ENCODE results near the gene SLC25A21. TPM values are rescaled to one million over a fixed set of nuclear protein-coding genes. Genes with fewer than 3 reads are reported as not detected.

The SLC25A21 gene
- total RNA-seq, 1 experiment from 2014 or later = 7.1 TPM

DNA sequence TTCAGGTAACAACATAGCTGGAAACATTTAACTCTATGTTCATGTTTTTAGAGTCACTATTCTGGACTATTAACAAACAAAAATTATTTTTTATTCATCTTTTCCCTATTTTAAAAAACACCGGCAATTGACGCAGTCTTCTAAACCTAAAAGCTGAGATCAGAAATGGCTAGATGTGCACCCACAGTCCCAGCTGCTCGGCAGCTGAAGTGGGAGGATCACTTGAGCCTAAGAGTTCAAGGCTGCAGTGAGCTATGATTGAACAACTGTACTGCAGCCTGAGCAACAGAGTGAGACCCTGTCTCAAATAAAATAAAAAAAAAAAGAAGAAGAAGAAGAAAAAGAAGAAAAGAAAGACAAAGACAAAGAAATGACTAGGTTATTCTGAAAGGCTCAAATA lies 446.3 kb downstream of the SLC25A21 start:
- no peak overlapping the region for H2BK12ac ChIP-seq (ENCODE audit: insufficient read length, low read depth, low read length)
- no peak overlapping the region for H4K5ac ChIP-seq (ENCODE audit: insufficient read length, low read depth, low read length)
- no peaks in the 10 kb centered on the region for H3K9me3 ChIP-seq (ENCODE audit: control insufficient read depth, low read depth, low read length)
- no peak overlapping the region for H3K56ac ChIP-seq (ENCODE audit: insufficient read length, low read depth, low read length)
- H3K14ac ChIP-seq (ENCODE audit: insufficient read depth, low read length) = no peak overlapping the region
- Mint-ChIP-seq H3K4me3 (no peak overlapping the region), H3K9me3 (no peaks in the 10 kb centered on the region), H3K27me3 (ENCODE audit: low read depth) (no peaks in the 10 kb centered on the region), H3K4me1 (peaks cover 8% of the 10 kb centered on the region in 2 experiments; a peak in 2 of 4 replicates), H3K36me3 (ENCODE audit: insufficient read depth in 1 of 3, low read depth in 3 of 3) (no peaks in the 10 kb centered on the region), H3K27ac (peak overlapping the region in 1 of 3 experiments; percentile 67; a peak in 1 of 7 replicates)
- no peak overlapping the region for H2BK5ac ChIP-seq (ENCODE audit: insufficient read length, low read length)
- no peaks in the 10 kb centered on the region for H3K23me2 ChIP-seq (ENCODE audit: insufficient read length, low read depth, low read length, poor library complexity, severe bottlenecking)
- no peak overlapping the region for H2BK15ac ChIP-seq (ENCODE audit: low read depth, low read length)
- no peaks in the 10 kb centered on the region for H3K79me1 ChIP-seq (ENCODE audit: insufficient read depth, low read depth, low read length, poor library complexity, severe bottlenecking)
- H4K91ac ChIP-seq (ENCODE audit: insufficient read length, low read depth, low read length) = no peak overlapping the region
- DNase-seq = no peak
- no peaks in the 10 kb centered on the region for H4K20me1 ChIP-seq (ENCODE audit: control insufficient read depth, insufficient read depth, insufficient read length)
- no peak overlapping the region for H3K18ac ChIP-seq (ENCODE audit: insufficient read length, low read depth, low read length)
- H3K9ac ChIP-seq (ENCODE audit: extremely low read depth, insufficient read length, low read length) = no peak overlapping the region
- no peak overlapping the region for H3K4me2 ChIP-seq (ENCODE audit: insufficient read depth, insufficient read length, low read length)
- H3K23ac ChIP-seq (ENCODE audit: insufficient read length, low read depth, low read length) = no peak overlapping the region
- no peak overlapping the region for H3T11ph ChIP-seq (ENCODE audit: low read length)
- H3K79me2 ChIP-seq (ENCODE audit: insufficient read depth, low read length) = no peaks in the 10 kb centered on the region
- no peak overlapping the region for H3K27ac ChIP-seq (ENCODE audit: insufficient read length, low read depth, low read length)
- TF ChIP-seq, protein P1, sequence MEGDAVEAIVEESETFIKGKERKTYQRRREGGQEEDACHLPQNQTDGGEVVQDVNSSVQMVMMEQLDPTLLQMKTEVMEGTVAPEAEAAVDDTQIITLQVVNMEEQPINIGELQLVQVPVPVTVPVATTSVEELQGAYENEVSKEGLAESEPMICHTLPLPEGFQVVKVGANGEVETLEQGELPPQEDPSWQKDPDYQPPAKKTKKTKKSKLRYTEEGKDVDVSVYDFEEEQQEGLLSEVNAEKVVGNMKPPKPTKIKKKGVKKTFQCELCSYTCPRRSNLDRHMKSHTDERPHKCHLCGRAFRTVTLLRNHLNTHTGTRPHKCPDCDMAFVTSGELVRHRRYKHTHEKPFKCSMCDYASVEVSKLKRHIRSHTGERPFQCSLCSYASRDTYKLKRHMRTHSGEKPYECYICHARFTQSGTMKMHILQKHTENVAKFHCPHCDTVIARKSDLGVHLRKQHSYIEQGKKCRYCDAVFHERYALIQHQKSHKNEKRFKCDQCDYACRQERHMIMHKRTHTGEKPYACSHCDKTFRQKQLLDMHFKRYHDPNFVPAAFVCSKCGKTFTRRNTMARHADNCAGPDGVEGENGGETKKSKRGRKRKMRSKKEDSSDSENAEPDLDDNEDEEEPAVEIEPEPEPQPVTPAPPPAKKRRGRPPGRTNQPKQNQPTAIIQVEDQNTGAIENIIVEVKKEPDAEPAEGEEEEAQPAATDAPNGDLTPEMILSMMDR (conservative IDR thresholded peaks at IDR 0.05) = no peak
- H4K8ac ChIP-seq (replicated peaks; ENCODE audit: insufficient read length, low read depth, low read length) = no peak overlapping the region
- peaks cover 7% of the 10 kb centered on the region; the same call in 1 of the 2 replicates for H3K4me1 ChIP-seq (ENCODE audit: insufficient read depth, low read length)
- no peak overlapping the region for H2BK20ac ChIP-seq (ENCODE audit: low read depth, low read length, poor library complexity, severe bottlenecking)
- no peak overlapping the region for H3K4ac ChIP-seq (ENCODE audit: low read depth, low read length)
- no peak overlapping the region for H2BK120ac ChIP-seq (ENCODE audit: low read depth, low read length, poor library complexity, severe bottlenecking)
- WGBS (ENCODE audit: extremely low coverage, insufficient read length, low lambda C conversion rate) = 100% methylated on average over 2 of the region's 3 CpGs
- H2AK5ac ChIP-seq (ENCODE audit: insufficient read length, low read length) = no peak overlapping the region
- no peak overlapping the region for H2AFZ ChIP-seq (ENCODE audit: low read length)
- H3K27me3 ChIP-seq (ENCODE audit: insufficient read depth, low read length) = no peaks in the 10 kb centered on the region

Measured in H9 (cell line).